ENCODE results near the gene OR10W1.

OR10W1 gene, protein sequence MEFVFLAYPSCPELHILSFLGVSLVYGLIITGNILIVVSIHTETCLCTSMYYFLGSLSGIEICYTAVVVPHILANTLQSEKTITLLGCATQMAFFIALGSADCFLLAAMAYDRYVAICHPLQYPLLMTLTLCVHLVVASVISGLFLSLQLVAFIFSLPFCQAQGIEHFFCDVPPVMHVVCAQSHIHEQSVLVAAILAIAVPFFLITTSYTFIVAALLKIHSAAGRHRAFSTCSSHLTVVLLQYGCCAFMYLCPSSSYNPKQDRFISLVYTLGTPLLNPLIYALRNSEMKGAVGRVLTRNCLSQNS

DNA sequence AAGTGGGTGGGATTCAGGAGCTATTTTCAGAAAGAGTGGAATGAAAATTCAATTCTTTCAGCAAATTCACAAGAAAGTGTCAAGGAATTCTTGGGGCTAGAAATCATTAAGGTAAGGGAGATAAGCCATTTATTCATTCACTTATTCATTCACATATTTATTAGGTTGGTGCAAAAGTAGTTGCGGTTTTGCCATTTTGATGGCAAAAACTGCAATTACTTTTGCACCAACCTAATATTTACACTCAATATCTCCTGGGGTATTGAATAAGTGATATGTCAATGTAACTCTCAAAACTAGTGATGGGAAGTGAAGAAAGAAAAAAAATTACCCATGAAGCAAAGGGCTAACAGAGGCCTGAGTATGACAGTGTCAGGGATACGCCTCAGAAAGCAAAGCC is at the start of gene OR10W1:
Gene OR10W1, minus strand, starts transcription at position 119 of the 400 bp plus-strand sequence. CDS start 402 bp downstream, outside the sequence.
- no peak for DNase-seq (ENCODE audit: low read depth, low spot score)

DNA sequence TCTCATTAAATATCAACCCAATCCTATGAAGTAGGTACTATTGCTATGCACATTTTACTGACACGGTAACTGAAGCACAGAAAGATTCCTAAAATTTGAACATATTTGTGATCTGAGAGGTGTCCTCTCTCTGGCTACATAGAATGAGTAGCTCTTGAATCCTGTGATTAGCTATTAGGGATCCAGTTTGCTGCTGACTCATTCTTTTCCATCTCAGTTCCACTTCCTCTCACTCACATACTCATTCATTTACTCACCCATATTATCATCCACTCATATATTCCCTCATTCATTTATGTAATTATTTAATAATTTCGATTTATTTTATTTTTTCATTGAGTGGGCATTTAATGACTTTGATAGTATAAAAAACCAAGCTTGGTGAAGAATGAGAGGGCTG is 48.1 kb upstream of the OR10W1 start:
- peak; percentile 1 for DNase-seq (ENCODE audit: low read depth, low spot score)

DNA sequence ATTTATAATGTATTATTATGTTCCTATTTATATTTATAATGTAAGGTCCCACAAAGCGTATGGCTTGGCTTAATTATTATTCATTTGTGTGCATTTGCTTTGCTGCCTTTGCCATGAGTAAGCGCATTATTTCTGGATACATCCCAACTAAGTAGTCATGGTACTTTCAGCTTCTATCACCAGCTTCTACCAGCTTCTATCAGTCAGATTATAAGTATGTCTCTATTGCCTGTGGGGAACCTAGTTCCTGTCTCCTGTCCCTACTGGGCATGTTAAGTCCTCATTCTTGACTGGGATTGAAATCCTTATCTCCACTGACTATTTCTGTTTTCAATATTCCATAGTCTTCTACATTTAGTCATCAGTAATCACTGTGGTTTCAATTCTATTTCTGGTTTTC is 33.5 kb upstream of the OR10W1 start:
- peak; percentile 9 for DNase-seq (ENCODE audit: low read depth, low spot score)

DNA sequence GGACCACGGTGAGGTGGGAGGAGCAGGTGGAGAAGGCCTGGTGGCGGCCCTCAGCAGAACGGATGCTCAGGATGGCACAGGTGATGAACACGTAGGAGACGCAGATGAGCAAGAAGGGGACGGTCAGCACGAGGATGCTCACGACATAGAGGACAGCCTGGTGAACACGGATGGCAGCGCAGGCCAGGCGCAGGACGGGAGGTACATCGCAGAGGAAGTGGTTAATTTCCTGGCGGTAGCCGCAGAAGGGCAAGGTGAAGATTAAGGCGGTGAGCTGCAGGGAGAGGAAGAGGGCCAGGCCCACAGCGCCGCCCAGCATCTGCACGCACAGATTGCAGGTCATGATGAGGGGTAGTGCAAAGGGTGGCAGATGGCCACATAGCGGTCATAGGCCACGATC is 24.0 kb upstream of the OR10W1 start:
- DNase-seq (ENCODE audit: low read depth, low spot score), result no peak

DNA sequence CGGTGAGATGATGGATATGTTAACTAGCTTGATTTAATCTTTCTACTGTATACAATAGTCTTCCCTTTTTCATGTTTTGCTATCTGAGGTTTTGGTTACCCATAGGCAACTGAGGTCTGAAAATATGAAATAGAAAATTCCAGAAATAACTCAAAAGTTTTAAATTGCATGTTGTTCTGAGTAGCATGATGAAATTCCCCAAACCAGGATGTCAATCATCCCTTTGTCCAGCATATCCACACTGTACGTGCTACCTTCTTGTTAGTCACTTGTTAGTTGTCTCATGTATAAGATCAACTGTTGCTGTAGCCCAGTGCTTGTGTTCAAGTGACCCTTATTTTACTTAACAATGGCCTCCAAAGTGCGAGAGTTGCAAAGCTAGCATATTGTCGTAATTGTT is 21.2 kb upstream of the OR10W1 start:
- no peak for DNase-seq (ENCODE audit: low read depth, low spot score)

DNA sequence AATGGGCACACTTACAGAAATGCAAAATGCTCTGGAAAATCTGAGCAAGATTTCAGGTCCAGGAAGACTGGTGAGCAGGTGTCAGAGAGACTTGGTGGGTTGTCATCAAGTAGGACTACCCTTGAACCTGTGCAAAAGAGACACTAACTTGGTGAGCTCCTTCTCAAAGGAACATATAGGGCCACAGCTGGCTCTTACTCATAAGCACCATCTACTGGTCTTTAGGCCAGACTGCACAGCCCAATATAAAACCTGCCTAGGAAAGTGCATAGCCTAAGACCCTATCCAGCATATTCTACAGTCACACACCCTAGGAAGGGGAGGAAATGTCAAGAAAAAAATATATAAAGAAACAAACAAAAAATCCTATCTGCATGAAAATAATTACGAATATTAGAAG is 18.2 kb upstream of the OR10W1 start:
- DNase-seq (ENCODE audit: low read depth, low spot score), result peak; percentile 37

DNA sequence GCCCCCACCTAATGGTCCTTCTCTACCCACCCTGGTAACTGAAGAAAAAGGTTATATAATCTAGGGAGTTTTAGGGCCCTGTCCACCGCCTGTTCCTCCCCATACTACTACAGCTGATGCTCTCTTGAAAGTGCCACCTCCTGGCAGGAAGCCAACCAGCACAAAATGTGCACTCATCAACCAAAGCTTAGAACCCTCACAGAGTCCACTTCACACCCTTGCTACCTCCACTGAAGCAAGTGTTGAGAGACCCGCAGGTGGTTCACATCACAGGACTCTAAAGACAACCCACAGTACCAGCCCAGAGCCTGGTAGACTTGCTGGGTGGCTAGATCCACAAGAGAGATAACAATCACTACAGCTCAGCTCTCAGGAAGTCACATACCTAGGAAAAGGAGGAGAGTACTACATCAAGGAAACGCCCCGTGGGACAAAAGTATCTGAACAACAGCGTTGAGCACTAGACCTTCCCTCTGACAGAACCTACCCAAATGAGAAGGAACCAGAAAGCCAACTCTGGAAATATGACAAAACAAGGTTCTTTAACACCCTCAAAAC is 17.5 kb upstream of the OR10W1 start:
- no peak for DNase-seq (ENCODE audit: low read depth, low spot score)

DNA sequence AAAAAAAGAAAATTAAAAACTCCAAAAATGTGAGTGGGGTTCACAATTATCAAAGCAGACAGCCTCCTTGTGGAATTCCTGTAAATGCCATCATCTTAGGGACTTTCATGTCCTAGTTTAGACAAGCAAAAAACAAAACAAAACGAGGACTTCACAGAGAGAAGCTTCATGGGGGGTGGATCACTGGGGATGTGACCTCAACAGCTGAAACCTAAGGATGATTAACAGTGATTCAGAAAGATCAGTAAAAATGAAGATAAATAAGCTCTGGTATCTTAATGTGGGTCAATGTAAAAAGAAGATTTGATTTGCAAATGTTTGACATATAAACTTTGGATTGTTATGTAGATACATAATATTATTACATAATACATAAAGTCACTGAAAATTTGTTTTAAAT is 8.1 kb upstream of the OR10W1 start:
- no peak for DNase-seq (ENCODE audit: low read depth, low spot score)

DNA sequence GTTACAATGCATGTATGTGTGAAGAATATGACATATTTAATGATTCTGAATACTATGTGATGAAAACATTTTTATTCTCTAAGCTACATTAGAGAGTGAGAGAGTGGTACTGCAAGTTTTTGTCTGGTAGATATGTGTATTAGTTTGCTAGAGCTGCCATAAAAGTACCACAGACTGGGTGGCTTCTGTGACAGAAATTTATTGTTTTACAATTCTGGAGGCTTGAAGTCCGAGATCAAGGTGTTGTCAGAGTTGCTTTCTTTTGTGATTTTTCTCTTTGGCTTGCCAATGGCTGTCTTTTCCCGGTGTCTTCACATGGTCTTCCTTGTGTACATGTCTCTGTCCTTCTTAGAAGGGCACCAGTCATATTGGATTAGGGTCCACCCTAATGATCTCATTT is 6.9 kb upstream of the OR10W1 start:
- no peak for DNase-seq (ENCODE audit: low read depth, low spot score)

DNA sequence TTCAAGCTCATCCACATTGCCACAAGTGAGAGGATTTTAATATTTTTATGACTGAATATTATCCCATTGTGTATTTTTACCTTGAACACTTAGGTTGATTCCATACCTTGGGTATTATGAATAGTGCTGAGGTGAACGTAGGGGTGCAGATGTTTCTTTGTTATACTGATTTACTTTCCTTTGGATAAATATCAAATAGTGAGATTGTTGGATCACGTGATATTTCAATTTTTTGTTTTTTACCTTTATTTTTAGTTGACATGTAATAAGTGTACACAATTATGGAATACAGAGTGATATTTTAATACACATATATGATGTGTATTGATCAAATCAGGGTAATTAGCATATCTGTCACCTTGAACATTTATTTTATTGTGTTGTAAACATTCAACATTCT is 8.1 kb downstream of the OR10W1 start:
- no peak for DNase-seq (ENCODE audit: low read depth, low spot score)

DNA sequence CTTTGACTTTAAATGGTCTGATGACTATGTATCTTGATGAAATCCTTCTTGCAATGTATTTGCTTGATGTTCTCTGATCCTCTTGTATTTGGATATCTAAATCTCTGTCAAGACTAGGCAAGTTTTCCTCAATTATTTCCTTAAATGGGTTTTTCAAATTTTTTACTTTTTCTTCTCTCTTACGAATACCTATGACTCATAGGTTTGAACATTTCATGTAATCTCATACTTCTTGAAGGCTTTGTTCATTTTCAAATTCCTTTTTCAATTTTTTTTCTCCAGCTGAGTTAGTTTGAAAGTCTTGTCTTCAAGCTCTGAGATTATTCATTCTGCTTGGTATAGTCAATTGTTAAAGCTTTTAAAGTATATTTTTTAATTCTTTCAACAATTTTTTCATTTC is 13.1 kb downstream of the OR10W1 start:
- DNase-seq (ENCODE audit: low read depth, low spot score), result no peak

DNA sequence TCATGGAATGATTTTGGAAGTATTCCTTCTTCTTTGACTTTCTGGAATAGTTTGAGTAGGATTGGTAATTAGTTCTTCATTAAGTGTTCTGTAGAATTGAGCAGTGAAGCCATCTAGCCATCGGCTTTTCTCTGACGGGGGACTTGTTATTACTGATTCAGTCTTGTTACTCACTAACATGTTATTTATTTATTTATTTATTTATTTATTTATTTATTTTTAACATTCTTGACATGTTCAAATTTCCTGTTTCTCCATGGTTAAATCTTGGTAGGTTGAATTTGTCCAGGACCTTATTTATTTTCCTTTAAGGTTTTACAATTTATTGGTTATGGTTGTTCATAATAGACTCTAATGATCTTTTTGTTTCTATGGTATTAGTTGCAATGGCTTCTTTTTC is 24.1 kb downstream of the OR10W1 start:
- DNase-seq (ENCODE audit: low read depth, low spot score), result no peak

DNA sequence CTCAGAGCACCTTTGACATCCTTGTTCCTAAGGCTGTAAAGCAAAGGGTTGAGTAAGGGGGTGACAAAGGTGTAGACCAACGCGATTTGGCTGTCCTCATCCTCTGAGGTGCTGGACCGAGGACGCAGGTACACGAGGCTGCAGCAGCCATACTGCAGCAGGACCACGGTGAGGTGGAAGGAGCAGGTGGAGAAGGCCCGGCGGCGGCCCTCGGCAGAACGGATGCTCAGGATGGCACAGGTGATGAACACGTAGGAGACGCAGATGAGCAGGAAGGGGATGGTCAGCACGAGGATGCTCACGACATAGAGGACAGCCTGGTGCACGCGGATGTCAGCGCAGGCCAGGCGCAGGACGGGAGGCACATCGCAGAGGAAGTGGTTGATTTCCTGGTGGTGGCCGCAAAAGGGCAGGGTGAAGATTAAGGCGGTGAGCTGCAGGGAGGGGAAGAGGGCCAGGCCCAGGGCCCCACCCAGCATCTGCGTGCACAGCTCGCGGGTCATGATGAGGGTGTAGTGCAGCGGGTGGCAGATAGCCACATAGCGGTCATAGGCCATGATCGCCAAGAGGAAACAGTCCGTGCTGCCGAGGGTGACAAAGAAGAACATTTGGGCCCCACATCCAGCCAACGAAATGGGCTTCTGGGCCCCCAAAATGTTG is 40.0 kb downstream of the OR10W1 start:
- no peak for DNase-seq (ENCODE audit: low read depth, low spot score)

DNA sequence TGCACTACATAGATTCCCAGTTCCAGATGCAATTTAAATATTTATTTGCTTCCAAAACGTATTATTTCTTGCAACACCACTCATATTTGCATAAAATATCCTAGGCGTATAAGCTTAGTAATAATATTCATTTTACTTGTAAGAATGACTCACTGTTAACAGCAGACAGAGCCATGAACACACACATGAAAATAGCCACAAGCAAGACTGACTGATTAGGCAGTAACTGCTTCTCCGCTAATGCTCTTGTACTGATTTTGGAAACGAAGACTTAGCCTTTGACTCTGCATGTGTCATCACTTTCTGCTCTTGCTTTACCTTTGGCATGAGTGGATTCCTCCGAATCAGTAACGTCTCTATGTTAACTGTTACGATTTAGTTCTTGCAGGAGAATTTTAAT is 45.3 kb downstream of the OR10W1 start:
- no peak for DNase-seq (ENCODE audit: low read depth, low spot score)

All from astrocyte of the hippocampus (primary cell).